Measurements from ENCODE around the gene CRYBG3.

CRYBG3 gene

DNA sequence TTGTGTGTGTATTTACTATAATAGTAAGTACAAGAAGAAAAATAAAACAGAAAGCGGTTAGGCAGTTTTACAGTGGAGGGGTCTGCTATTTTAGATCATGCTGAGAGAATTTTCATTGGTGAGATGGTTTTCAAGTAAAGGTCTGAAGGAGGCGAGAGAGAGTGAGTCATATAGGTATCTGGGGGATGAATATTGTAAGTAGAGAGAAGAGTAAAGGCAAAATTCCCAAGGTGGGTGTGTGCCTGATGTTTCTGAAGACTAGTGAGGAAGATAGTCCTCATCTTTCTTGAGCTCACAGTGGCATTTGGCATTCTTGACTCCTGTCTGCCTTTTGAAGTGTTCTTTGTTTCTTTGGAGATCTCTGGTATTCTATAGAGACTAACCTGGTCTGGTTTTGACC is 38.6 kb downstream of the CRYBG3 start:
- H3K27me3 Mint-ChIP-seq: no peaks in the 10 kb centered on the region
- H3K9me3 Mint-ChIP-seq: peaks cover 18% of the 10 kb centered on the region
- H3K4me1 Mint-ChIP-seq (ENCODE audit: low read depth): peaks cover 4% of the 10 kb centered on the region
- H3K4me3 Mint-ChIP-seq: no peak overlapping the region
- H3K36me3 Mint-ChIP-seq (ENCODE audit: low read depth): peaks cover 13% of the 10 kb centered on the region
- intact Hi-C loops (cut with micrococcal nuclease): no loop called here
- no peak overlapping the region for H3K27ac Mint-ChIP-seq

DNA sequence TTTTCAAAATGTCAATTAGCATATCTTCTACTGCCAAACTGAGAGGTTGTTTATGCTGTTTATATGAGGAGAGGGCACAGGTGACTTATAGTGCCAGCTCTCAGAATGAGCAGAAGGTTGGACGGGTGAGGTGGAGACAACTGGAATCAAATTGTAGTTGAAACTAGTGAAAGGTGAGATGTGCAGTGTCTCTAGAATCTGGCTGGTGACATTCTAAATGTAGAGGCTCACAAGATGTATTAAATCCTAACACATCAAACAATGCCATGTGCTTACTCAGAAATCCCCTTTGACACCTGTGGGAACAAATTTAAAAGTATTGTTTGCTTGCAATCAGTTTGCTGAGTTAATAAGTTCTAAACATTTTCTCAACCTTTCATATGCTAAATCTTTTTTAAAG is 40.8 kb downstream of the CRYBG3 start:
- Mint-ChIP-seq H3K4me1 (ENCODE audit: low read depth) (peaks cover 4% of the 10 kb centered on the region), H3K27me3 (no peaks in the 10 kb centered on the region), H3K9me3 (no peaks in the 10 kb centered on the region), H3K27ac (no peak overlapping the region), H3K36me3 (ENCODE audit: low read depth) (peaks cover 8% of the 10 kb centered on the region), H3K4me3 (no peak overlapping the region)
- intact Hi-C loops (cut with micrococcal nuclease): no loop called here

DNA sequence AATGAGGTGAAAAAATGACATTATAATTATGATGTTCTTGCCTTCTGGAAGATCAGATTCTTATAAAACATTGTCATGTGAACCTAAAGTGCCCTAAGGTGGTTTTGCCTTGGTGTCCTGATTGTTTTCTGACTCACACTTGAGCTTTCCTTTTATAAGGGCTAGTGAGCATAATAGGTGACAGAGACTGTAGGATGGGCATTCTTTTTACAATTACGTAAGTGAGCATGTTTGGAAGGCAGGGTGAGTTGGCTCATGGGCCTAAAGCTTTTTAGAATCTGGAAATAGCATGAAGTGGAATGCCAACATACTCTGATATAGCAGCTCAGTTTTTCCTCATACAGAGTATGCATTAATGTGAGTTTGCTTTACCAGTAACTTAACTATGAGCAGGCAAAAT is 41.2 kb downstream of the CRYBG3 start:
- intact Hi-C loops (cut with micrococcal nuclease): no loop called here
- Mint-ChIP-seq H3K9me3 (no peaks in the 10 kb centered on the region), H3K4me1 (ENCODE audit: low read depth) (peaks cover 4% of the 10 kb centered on the region), H3K4me3 (no peak overlapping the region), H3K27me3 (no peaks in the 10 kb centered on the region), H3K36me3 (ENCODE audit: low read depth) (peaks cover 8% of the 10 kb centered on the region), H3K27ac (no peak overlapping the region)

DNA sequence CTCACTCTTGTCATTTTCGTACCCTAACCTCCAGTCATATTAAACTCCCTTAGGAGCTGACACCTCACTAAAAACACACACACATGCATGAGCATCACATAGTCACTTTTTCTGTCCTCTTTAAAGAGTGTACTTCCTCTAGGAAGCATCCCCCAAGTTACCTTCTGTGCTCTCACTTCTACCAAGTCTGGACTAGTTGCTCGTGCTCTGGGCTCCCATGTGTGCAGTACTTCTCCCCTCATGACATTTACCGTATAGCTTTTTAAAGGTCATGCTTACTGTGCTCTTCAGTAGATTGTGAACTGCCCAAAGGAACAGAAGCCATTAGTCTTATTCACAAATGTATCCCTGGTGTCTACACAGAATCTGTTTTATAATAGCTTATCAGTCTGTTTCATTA is 42.0 kb downstream of the CRYBG3 start:
- no peak overlapping the region for H3K4me3 Mint-ChIP-seq
- H3K27ac Mint-ChIP-seq: no peak overlapping the region
- peaks cover 8% of the 10 kb centered on the region for H3K36me3 Mint-ChIP-seq (ENCODE audit: low read depth)
- H3K9me3 Mint-ChIP-seq: no peaks in the 10 kb centered on the region
- H3K4me1 Mint-ChIP-seq (ENCODE audit: low read depth): peaks cover 4% of the 10 kb centered on the region
- H3K27me3 Mint-ChIP-seq: no peaks in the 10 kb centered on the region
- intact Hi-C loops (cut with micrococcal nuclease): no loop called here

DNA sequence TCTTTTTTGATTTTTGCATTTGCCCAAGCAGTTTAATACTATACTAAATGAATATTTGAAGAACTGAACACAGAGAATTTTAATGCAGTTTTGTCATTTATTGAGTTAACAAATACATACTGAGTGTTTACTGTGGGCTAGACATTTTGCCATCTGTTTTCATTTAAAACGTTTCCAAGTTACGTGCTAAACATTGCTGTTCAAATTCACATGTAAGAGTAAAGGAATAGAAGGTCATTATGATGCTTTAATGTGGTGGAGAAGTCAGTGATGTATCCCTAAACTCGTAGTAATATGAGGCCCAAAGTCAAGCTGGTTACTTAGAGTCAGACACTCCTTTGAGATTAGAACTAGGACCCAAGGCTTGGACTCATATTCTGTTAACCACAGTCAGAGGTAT is 49.4 kb downstream of the CRYBG3 start:
- Mint-ChIP-seq H3K27me3 (no peaks in the 10 kb centered on the region), H3K4me3 (no peak overlapping the region), H3K27ac (no peak overlapping the region), H3K36me3 (ENCODE audit: low read depth) (peaks cover 30% of the 10 kb centered on the region), H3K9me3 (peaks cover 17% of the 10 kb centered on the region), H3K4me1 (ENCODE audit: low read depth) (no peaks in the 10 kb centered on the region)
- intact Hi-C loops (cut with micrococcal nuclease): no loop called here

GRCh38 chr3:97871801-97872524 is 50.2 kb downstream of the CRYBG3 start:
- Mint-ChIP-seq H3K36me3 (ENCODE audit: low read depth) (peaks cover 30% of the 10 kb centered on the region), H3K27me3 (no peaks in the 10 kb centered on the region), H3K9me3 (peaks cover 24% of the 10 kb centered on the region), H3K27ac (no peak overlapping the region), H3K4me3 (no peak overlapping the region), H3K4me1 (ENCODE audit: low read depth) (no peaks in the 10 kb centered on the region)
- intact Hi-C loops (cut with micrococcal nuclease): no loop called here

DNA sequence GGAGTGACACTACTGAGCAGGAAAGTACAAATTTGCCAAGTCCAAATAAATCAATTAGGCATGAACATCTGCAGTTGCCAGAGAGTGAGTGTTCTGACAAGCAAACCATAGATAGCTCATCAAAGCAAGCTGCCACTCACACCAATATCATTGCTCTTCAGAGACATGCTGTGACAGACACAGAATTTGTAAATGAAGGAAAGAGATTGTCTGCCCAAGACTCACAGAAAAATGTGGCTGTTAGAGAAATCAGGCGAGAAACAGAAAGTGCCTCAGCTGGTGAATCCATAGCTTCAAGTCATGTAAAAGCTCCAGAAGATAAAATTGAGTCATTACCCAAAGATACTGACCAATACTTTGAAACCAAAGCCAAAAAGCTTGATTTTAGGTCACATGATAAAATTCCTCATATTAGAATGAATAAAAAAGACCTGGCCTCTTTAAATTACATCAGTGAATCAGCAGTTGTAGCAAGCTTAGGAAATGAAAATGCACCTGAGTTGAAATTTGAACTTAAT is 50.8 kb downstream of the CRYBG3 start:
- intact Hi-C loops (cut with micrococcal nuclease): no loop called here
- Mint-ChIP-seq H3K27me3 (no peaks in the 10 kb centered on the region), H3K36me3 (ENCODE audit: low read depth) (peaks cover 30% of the 10 kb centered on the region), H3K9me3 (peaks cover 24% of the 10 kb centered on the region), H3K4me3 (no peak overlapping the region), H3K27ac (no peak overlapping the region), H3K4me1 (ENCODE audit: low read depth) (no peaks in the 10 kb centered on the region)

DNA sequence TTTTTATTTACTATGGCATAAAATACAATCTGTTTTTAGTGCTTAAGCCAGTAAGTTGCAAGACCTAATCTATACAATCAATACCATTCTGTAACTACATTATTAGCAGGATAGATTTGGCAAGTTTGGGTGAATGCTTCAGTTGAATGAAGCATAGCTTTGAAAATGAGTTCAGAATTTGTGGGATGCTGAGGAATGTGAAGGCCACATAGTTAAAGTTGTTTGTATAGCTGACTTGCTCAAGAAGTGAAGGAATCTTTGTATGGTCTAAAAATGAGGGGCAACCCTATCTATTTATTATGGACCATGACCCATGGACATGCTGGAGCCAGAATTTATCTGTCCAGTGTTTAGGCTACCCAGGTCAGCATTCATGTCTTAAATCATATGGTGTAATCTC is 58.5 kb downstream of the CRYBG3 start:
- Mint-ChIP-seq H3K36me3 (ENCODE audit: low read depth) (peaks cover 26% of the 10 kb centered on the region), H3K4me1 (ENCODE audit: low read depth) (peaks cover 6% of the 10 kb centered on the region), H3K27me3 (no peaks in the 10 kb centered on the region), H3K27ac (no peak overlapping the region), H3K9me3 (peaks cover 16% of the 10 kb centered on the region), H3K4me3 (no peak overlapping the region)
- intact Hi-C loops (cut with micrococcal nuclease): no loop called here

DNA sequence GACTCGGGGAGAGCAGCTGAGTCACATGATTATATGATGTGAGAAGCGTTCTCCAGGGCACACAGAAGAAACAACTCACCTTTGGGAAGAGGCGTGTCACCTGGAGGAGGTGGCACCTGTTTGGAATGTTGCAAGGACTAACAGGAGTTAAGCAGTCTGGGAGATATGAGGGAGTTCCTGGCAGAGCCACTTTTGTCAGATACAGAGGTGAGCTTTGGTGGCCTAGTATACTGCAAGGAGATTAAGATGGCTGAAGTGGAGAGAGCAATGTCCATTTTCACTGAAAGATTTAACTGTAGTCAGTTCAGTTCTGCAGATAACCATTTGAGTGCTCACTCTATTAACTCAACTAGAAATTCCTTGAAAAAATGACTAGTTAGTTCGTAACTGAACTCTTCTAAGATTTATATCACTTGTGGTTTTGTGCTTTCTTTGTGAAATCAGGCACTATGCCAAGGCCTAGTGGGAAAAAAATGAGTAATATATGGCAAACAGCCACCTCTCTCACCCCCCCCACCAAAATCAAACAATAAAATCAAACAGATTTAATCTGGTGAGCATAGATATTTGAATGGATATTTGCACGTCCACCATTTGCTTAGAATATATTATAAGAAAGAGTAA is 61.3 kb downstream of the CRYBG3 start:
- intact Hi-C loops (cut with micrococcal nuclease): no loop called here

DNA sequence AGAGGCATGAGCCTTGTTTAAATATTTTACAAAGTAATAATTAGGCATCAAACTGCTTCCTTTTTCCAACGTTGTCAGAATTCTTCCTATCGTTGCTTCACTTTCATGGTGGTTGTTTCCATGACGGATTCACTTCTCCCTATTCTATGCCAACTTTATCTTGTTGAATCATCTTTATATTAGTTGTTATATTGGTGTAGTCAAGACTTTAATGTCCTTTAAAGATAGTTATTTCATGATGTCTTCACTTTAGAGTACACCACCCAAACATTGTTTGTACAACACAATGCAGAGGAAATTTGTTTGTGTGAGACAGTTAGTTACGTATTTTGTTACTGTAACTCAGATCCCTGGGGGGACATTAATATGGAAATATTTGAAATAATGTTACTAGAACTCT is 61.9 kb downstream of the CRYBG3 start:
- Mint-ChIP-seq H3K27me3 (no peaks in the 10 kb centered on the region), H3K4me1 (ENCODE audit: low read depth) (peaks cover 6% of the 10 kb centered on the region), H3K36me3 (ENCODE audit: low read depth) (peaks cover 60% of the 10 kb centered on the region), H3K9me3 (no peaks in the 10 kb centered on the region), H3K4me3 (no peak overlapping the region), H3K27ac (no peak overlapping the region)
- intact Hi-C loops (cut with micrococcal nuclease): no loop called here

More for the DNA sequence above, 61.3 kb downstream of the CRYBG3 start:
- Mint-ChIP-seq H3K27ac (no peak overlapping the region), H3K9me3 (no peaks in the 10 kb centered on the region), H3K4me3 (no peak overlapping the region), H3K27me3 (no peaks in the 10 kb centered on the region), H3K4me1 (ENCODE audit: low read depth) (peaks cover 6% of the 10 kb centered on the region), H3K36me3 (ENCODE audit: low read depth) (peaks cover 54% of the 10 kb centered on the region)

GRCh38 chr3:97884586-97885123 is 62.8 kb downstream of the CRYBG3 start:
- no peak overlapping the region for H3K4me3 Mint-ChIP-seq
- peaks cover 69% of the 10 kb centered on the region for H3K36me3 Mint-ChIP-seq (ENCODE audit: low read depth)
- no peak overlapping the region for H3K27ac Mint-ChIP-seq
- no peaks in the 10 kb centered on the region for H3K9me3 Mint-ChIP-seq
- intact Hi-C loops (cut with micrococcal nuclease): no loop called here
- no peaks in the 10 kb centered on the region for H3K27me3 Mint-ChIP-seq
- H3K4me1 Mint-ChIP-seq (ENCODE audit: low read depth): peaks cover 6% of the 10 kb centered on the region

DNA sequence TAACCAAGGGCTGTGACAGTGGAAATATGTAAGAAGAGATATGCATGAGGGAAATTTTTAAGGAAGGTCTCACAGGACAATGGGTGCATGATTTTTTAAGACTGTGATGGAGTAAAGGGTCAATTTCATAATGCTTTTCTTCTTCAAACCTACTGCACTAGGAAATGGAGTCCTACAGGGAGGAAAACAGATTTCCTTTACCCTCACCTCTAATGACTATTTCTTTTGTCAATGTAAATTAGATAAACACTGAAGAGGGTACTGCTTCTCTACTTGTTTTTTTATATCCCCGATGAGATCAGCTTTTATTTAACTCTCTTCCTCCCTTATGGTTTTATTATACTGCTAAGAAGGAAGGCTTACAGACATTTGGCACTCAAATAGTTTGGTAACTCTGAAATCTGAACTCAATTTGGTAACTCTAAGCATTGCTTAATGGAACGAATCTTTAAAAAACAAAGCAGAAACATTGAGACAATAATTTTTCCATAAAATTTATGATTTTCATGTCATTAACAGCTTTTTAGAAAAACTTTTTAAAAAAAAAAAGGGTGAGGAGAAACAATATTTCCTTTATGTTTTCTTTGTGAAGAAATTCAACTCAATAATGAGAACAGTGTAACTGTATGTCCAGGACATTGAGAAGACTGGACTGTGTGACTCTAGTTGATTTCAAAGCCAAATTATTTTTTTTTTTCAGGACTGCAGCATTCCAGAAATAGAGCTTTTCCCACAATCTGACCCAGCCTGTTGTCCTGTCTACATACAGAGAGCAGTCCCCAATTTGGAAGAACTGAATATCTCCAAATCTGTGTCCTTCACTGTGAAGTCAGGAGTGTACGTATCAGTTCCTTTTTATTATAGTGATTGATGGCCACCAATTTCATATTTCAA is 64.4 kb downstream of the CRYBG3 start:
- Mint-ChIP-seq H3K4me1 (ENCODE audit: low read depth) (peaks cover 6% of the 10 kb centered on the region), H3K27me3 (no peaks in the 10 kb centered on the region), H3K36me3 (ENCODE audit: low read depth) (peaks cover 66% of the 10 kb centered on the region), H3K9me3 (no peaks in the 10 kb centered on the region), H3K4me3 (no peak overlapping the region), H3K27ac (no peak overlapping the region)
- intact Hi-C loops (cut with micrococcal nuclease): no loop called here

GRCh38 chr3:97889814-97890213 is 68.0 kb downstream of the CRYBG3 start:
- Mint-ChIP-seq H3K4me1 (ENCODE audit: low read depth) (no peaks in the 10 kb centered on the region), H3K27me3 (no peaks in the 10 kb centered on the region), H3K27ac (no peak overlapping the region), H3K36me3 (ENCODE audit: low read depth) (peaks cover 63% of the 10 kb centered on the region), H3K4me3 (no peak overlapping the region), H3K9me3 (no peaks in the 10 kb centered on the region)
- intact Hi-C loops (cut with micrococcal nuclease): no loop called here

GRCh38 chr3:97892852-97893251 is 71.0 kb downstream of the CRYBG3 start:
- H3K4me3 Mint-ChIP-seq: no peak overlapping the region
- no peak overlapping the region for H3K27ac Mint-ChIP-seq
- intact Hi-C loops (cut with micrococcal nuclease): no loop called here
- no peaks in the 10 kb centered on the region for H3K4me1 Mint-ChIP-seq (ENCODE audit: low read depth)
- H3K36me3 Mint-ChIP-seq (ENCODE audit: low read depth): peaks cover 60% of the 10 kb centered on the region
- H3K27me3 Mint-ChIP-seq: no peaks in the 10 kb centered on the region
- no peaks in the 10 kb centered on the region for H3K9me3 Mint-ChIP-seq

Measured in dendritic cell treated with granulocyte-macrophage colony-stimulating factor and Interleukin-4, amounts not matched to agents 40 ng/mL and 50 ng/mL, for 4 days (primary cell).